Neural crest cell (in vitro differentiated cells): ENCODE results near the gene SLC50A1. TPM values are rescaled to one million over a fixed set of nuclear protein-coding genes. Genes with fewer than 3 reads are reported as not detected.

ENCODE experiments used
- DNase-seq: peaks from one replicate; pipeline ENCODE4 v3.0.0; 2021; ENCODE audit warnings: low read depth, mixed read lengths, low spot score
- H3K27ac Mint-ChIP-seq: one replicate; pipeline ENCODE4 v1.8.0; 2021; ENCODE audit warnings: mild to moderate bottlenecking, mixed read lengths; ENCODE audit not compliant: unreplicated experiment
- H3K27me3 Mint-ChIP-seq: 2 replicates; pipeline ENCODE4 v1.8.0; 2021; ENCODE audit warnings: low read depth, mild to moderate bottlenecking, mixed read lengths
- H3K36me3 Mint-ChIP-seq: 2 replicates; pipeline ENCODE4 v1.8.0; 2021; ENCODE audit warnings: low read depth, mild to moderate bottlenecking, mixed read lengths
- H3K4me1 Mint-ChIP-seq: 2 replicates; pipeline ENCODE4 v1.8.0; 2021; ENCODE audit warnings: mixed read lengths
- H3K4me3 Mint-ChIP-seq: one replicate; pipeline ENCODE4 v1.8.0; 2021; ENCODE audit warnings: mild to moderate bottlenecking, mixed read lengths
- H3K9me3 Mint-ChIP-seq: 2 replicates; pipeline ENCODE4 v1.8.0; 2021; ENCODE audit warnings: mixed read lengths
- total RNA-seq: library from RNA; stranded (reverse); gene quantifications from 2 replicates; pipeline ENCODE4 v1.2.1, GENCODE V29; 2021
- TF ChIP-seq, protein P1 (sequence below): fragments of 200-600 bp; sonication (generic); conservative IDR thresholded peaks from 2 replicates; pipeline ENCODE4 v1.5.0; 2021; ENCODE audit warnings: antibody characterized with exemption, mild to moderate bottlenecking

The SLC50A1 gene
- total RNA-seq, 1 donor from 2014 or later: 23.2 TPM

GRCh38 chr1:155124503-155125463 is 10.9 kb upstream of the SLC50A1 start:
- Mint-ChIP-seq H3K27ac (no peak overlapping the region), H3K9me3 (no peaks in the 10 kb centered on the region), H3K27me3 (peaks cover 91% of the 10 kb centered on the region), H3K4me3 (peak overlapping the region; percentile 44), H3K36me3 (no peaks in the 10 kb centered on the region), H3K4me1 (peaks cover 26% of the 10 kb centered on the region)
- TF ChIP-seq, protein P1, sequence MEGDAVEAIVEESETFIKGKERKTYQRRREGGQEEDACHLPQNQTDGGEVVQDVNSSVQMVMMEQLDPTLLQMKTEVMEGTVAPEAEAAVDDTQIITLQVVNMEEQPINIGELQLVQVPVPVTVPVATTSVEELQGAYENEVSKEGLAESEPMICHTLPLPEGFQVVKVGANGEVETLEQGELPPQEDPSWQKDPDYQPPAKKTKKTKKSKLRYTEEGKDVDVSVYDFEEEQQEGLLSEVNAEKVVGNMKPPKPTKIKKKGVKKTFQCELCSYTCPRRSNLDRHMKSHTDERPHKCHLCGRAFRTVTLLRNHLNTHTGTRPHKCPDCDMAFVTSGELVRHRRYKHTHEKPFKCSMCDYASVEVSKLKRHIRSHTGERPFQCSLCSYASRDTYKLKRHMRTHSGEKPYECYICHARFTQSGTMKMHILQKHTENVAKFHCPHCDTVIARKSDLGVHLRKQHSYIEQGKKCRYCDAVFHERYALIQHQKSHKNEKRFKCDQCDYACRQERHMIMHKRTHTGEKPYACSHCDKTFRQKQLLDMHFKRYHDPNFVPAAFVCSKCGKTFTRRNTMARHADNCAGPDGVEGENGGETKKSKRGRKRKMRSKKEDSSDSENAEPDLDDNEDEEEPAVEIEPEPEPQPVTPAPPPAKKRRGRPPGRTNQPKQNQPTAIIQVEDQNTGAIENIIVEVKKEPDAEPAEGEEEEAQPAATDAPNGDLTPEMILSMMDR: no peak
- no peak for DNase-seq

DNA sequence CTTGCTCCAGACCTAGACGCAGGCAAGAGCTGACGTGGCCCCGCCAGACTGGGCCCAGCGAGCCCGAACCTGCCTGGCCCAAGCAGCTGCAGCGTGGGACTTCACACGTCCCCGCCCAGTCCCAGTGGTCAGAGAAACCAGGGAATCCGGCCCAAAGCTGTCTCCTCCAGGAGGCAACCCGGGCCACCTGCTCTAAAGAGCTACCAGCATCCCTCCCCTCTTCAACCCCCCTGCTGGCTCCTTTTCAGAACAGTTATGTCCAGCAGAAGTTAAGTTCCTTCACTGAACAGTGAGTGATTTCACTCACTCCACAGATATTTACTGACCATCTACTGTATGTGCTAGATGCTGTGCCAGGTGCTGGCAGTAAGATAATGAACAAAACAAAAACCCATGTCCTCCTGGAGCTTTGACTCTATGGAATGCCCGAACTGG is 10.1 kb upstream of the SLC50A1 start:
- H3K4me3 Mint-ChIP-seq: peak overlapping the region; percentile 68
- no peaks in the 10 kb centered on the region for H3K36me3 Mint-ChIP-seq
- no peaks in the 10 kb centered on the region for H3K9me3 Mint-ChIP-seq
- no peak for DNase-seq
- H3K27ac Mint-ChIP-seq: no peak overlapping the region
- peaks cover 28% of the 10 kb centered on the region for H3K4me1 Mint-ChIP-seq
- peaks cover 91% of the 10 kb centered on the region for H3K27me3 Mint-ChIP-seq
- TF ChIP-seq, protein P1: no peak

DNA sequence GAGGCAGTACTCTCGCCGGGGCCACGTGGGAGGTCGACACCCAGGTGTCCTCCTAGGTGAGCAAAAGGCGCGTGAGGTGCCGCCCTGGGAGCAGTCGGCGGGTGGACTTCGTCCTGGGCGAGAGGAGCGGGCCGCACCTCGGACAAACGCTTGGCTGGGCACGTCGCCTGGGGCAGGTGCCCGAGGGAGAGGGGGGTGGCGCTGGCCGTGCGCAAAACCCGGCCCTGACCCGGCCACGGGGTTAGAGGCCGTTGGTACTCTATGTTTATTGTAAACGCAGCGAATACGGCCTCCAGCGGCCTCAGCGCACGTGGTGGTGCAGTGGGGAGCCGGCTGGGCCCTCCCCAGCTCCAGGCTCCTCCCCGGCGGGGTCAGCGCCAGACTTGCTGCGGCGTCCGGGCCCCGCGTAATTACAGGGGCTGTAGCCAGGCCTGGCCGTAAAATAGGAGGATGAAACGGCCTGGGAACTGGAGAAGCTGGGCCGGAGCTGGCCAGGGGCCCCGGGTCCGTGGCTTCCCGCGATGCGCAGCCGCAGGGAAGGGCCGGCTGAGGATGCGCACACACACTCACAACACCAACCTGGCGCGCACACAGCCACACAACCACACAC is 9.6 kb upstream of the SLC50A1 start:
- H3K9me3 Mint-ChIP-seq: no peaks in the 10 kb centered on the region
- peak; percentile 12 for DNase-seq
- H3K4me1 Mint-ChIP-seq: peaks cover 32% of the 10 kb centered on the region
- no peaks in the 10 kb centered on the region for H3K36me3 Mint-ChIP-seq
- H3K4me3 Mint-ChIP-seq: peak overlapping the region; percentile 68
- peaks cover 91% of the 10 kb centered on the region for H3K27me3 Mint-ChIP-seq
- H3K27ac Mint-ChIP-seq: no peak overlapping the region
- TF ChIP-seq, protein P1: no peak

GRCh38 chr1:155126556-155127104 is 9.0 kb upstream of the SLC50A1 start:
- no peaks in the 10 kb centered on the region for H3K9me3 Mint-ChIP-seq
- TF ChIP-seq, protein P1: no peak
- H3K27ac Mint-ChIP-seq: no peak overlapping the region
- H3K27me3 Mint-ChIP-seq: peaks cover 92% of the 10 kb centered on the region
- DNase-seq: peak; percentile 15
- H3K4me3 Mint-ChIP-seq: peak overlapping the region; percentile 88
- peaks cover 34% of the 10 kb centered on the region for H3K4me1 Mint-ChIP-seq
- H3K36me3 Mint-ChIP-seq: no peaks in the 10 kb centered on the region

GRCh38 chr1:155127105-155127966 is 8.3 kb upstream of the SLC50A1 start, which contains the start of gene EFNA1:
Gene EFNA1, plus strand, starts transcription at chr1:155127876. Its CDS starts 102 bp downstream, at chr1:155127978.
- Mint-ChIP-seq H3K27me3 (peaks cover 94% of the 10 kb centered on the region), H3K4me1 (peaks cover 37% of the 10 kb centered on the region), H3K9me3 (no peaks in the 10 kb centered on the region), H3K4me3 (peak within 1 kb of the TSS; percentile 88), H3K36me3 (no peaks in the 10 kb centered on the region), H3K27ac (peak within 1 kb of the TSS; percentile 79)
- TF ChIP-seq, protein P1: no peak
- DNase-seq: peak; percentile 26
